HG02610 (cell line): ENCODE results near the gene DOCK1.

ENCODE experiments used
- ATAC-seq: cut with Tn5 transposase; IDR thresholded peaks from one replicate; pipeline ENCODE4 v1.9.1; 2021; ENCODE audit warnings: mild to moderate bottlenecking, moderate library complexity; ENCODE audit not compliant: unreplicated experiment

DOCK1 gene

DNA sequence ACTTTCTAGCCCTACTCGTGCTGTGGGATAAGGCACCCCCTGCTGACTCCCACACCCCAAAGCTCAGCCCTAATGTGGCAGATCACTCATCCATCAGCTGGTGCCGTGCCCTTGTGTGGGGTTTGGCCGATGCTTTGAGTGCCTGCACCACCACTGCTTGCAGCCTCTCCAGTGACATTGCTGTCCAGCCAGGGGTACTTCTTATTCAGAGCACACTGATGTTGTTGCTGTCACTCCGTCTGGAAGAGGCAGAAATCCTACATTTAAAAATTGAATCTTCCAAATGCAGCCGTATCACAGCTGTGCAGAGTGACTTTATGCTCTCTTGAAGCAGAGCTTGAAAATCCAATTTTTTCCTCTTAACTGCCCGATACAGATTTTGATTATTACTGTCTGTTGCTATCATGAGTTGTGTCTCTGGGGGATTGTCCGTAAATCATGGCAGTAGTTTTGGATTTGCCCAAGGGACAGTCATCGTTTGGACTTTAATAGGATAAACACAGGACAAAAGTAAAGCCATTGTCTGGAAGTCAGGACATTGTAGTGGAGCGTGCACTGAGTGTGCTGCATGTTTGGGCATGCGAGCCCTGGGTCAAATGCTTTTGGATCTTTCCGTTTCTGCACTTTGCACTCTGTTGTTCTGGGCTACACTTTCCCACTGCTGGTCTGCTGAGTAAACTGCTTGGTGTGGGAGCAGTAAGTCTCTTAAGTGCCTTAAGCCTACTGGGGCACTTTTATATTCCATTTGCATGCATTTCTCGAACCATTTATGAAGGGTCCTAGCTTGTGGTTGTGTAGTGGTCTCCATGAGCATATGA, 128.2 kb downstream of the DOCK1 start:
- no peak for ATAC-seq

DNA sequence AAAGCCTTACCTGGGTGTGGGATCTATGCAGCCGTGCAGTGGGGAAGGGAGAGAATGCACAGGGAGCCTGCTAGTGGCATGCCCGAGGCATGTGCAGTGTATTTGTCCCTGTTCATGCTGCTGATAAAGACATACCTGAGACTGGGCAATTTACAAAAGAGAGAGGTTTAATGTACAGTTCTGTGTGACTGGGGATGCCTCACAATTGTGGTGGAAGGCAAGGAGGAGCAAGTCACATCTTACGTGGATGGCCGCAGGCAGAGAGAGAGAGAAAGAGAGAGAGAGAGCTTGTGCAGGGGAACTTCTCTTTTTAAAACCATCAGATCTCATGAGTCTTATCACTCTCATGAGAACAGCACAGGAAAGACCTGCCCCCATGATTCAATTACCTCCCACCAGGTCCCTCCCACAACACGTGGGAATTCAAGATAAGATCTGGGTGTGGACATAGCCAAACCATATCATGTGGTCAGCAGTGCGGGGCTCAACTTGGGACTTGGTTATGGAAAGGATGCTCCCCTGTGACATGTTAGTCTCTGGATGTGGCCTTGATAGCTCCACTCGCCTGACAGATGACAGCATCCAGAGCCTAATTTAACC, 128.9 kb downstream of the DOCK1 start:
- ATAC-seq: no peak

DNA sequence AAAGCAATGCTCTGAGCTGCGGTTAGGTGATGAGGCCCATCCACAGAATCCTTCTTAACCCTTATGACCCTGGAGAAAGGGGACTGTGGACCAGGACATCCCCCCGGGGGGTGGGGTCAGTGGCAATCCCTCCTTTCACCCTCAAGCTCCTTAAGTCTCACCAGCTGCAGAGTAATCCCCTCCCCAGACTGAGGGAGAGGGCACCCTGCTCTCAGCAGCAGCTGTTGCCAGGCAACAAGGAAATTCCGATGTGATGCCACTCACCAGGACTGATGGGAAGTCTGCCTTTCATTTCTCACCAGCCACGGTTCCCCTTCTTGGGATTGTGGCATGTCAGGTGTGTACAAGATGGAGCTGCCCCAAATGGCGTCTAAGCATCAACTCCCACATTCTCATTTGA, 129.6 kb downstream of the DOCK1 start:
- ATAC-seq: no peak

DNA sequence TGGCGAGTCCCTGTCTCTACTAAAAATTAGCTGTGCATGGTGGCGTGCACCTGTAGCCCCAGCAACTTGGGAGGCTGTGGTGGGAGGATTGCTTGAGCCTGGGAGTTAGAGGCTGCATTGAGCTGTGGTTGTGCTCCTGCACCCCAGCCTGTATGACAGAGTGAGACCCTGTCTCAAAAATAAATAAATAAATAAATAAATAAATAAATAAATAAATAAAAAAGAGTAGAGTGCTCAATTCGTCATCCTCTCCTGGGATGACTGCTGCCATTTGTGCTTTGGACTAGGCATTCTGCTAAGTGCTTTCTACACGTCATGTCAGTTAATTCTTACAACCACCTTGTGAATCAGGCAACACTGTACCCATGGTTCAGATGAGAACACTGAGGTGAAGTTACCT, 130.6 kb downstream of the DOCK1 start:
- no peak for ATAC-seq

DNA sequence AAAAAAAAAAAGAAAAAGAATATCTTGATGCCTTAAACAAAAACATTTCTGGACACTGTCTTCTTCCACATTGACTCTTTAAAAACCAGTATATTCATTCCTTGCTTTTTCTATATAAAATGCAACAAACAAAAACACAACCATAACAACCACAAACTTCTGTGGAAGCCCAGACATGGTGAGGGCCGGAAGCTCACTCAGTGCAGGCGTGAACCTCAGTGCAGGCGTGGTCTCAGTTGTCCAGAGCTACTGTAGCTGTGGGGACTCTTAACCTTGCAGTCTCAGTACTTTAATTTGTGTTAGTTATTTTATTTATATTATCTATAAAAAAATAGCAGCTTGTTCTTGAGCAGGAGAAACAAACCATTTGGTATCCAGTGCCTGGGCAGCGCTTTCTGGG, 131.8 kb downstream of the DOCK1 start:
- no peak for ATAC-seq

DNA sequence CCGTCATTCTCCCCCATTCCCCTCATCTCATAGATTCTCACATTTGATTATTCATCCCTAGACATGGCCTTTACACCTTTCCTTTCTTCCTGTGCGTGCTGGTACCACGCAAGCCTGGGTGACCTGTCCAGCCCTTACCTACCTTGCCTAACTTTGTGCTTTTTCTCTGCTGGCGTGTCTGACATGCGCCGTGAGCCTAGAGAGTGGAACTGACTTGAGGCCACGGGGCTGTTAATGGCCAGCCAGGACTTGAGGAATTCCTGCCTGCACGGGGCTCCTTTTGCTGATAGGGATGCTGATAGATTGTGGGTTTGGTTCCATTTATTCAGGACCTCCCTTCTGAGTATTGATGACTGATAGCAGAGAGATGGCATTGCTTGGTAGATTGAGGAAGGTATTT, 134.2 kb downstream of the DOCK1 start:
- no peak for ATAC-seq

DNA sequence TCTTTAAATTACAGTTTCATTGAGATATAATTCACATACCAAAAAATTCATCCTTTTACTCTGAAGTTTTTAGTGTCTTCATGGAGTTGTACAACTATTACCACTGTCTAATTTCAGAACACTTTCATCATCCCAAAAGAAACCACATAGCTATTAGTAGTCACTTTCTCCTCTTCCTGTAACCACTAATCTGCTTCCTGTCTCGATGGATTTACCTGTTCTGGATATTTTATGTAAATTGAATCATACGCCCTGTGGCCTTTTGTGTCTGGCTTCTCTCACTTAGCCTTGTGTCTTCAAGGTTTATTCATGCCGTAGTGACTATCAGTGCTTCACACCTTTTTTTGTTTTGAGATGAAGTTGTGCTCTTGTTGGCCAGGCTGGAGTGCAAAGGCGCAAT, 135.5 kb downstream of the DOCK1 start:
- no peak for ATAC-seq

DNA sequence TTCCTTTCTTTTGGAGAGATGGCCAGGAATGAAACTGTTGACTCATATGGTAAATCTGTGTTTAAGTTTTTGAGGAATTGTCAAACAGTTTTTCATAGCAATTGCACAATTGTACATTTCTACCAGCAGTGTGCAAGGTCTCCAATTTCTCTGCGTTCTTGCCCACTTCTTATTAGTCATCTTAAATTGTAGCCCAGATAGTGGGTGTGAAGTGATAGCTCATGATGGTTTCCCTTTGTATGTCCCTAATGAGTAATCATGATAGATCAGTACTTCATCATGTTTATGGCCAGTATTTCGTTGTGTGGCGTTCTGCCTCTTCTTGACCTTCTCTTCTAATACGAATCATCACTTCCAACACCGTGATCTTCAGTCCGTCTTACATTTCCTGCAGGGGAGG, 136.3 kb downstream of the DOCK1 start:
- ATAC-seq: no peak

DNA sequence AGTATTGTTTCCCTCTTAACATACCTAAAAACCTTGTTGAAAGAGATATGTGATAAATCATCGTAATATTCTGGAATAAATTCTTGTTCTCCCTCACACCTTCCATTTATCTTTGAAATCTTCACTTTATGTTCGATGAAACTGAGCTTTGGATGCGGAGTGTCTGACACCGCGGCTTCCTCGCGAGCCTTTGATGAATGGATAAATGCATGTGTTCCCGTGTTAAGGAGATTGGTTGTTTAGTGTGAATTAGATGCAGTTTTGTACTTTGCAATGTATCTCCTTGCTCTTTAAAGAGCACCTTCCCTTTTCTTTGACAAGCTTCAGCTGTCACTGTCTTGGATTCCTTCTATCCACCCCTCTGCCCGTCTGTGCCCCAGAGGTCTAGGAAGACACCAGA, 138.1 kb downstream of the DOCK1 start:
- no peak for ATAC-seq

DNA sequence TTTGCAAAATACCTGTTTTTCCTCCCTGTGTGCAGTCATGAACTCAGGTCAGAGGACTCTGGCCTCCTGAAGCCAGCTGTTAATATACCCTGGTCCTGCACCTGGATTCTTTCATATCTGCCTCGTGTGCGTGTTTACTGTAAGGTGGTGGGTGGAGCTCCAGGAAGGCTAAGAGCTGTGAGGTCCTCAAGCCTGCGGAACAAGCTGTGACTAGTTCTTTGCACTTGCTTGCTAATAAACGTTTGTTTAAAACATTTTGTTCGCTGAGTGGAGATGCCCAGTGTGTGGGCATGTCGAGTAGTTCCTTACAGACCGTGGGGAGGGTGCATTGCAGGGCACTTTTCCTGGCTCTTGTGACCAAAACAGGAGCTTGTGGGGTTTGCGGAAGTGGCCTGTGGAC, 139.0 kb downstream of the DOCK1 start:
- no peak for ATAC-seq

DNA sequence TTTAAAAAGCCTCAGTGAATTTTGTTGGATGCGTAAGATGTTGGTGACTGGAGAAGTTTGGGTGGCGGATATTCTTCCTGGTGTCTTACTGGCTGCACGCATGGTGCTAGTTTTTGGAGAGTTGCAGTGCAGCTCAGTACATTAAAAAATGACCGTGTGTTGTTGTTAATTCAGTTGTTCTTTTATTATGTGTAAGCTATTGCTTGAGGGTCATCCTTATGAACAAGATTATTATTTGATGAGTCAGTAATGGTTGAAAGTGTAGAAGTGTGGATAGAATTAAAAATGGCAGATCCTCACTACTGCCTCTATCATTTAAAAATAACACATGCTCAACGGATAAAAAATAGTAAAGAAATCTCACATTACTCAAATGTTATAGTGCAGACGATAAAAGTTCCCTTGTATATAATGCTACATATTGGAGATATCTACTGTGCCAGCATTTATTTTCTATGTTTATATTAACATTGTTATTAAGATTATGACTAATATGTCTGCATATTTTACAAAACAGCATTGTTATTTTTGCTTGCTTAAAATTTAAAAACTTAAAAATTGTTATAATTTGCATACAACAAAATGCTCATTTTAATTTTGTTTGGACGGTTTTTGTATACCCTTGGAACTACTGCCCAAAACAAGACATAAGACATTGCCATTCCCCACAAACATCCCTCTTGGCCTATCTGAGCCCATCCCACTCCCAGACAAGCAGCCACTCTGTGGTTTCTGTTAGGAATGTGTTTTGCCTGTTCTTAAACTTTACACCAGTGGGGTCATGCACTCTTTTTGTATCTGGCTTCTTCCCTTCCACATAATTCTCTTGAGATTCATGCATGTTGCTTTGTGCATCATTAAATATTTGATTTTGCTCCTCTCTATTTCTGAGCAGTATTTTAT, 142.0 kb downstream of the DOCK1 start:
- no peak for ATAC-seq

DNA sequence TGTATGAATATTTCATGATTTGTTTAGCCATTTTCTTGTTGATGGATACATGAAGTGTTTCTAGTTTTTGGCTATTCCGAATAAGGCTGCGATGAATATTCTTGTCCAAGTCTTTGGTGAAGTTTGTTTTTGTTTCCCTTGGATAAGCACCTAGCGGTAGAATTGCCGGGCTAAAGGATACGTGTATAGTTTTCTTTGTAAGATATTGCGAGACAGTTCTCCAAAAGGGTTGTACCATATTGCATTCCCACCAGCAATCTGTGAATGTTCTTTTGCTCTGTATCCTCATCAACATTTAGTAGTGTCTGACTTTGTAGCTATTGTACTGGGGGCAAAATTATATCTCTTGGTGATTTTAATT, 142.6 kb downstream of the DOCK1 start:
- no peak for ATAC-seq

DNA sequence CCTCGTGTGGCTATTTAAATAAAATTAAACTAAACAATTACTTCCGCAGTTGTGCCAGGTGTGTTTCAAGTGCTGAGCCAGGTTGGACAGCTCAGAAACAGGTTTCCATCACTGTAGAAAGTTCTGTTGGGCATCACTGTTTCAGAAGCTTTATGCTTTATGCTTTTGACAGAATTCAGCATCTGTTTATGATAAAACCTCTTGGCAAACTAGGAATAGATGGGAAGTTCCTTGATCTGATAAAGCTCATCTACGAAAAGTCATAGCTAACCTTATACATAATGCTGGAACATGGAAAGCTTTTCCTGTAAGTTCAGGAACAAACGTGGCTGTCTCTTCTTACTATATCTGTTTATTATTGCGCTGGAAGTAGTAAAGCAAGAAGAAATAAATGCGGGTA, 143.4 kb downstream of the DOCK1 start:
- no peak for ATAC-seq

DNA sequence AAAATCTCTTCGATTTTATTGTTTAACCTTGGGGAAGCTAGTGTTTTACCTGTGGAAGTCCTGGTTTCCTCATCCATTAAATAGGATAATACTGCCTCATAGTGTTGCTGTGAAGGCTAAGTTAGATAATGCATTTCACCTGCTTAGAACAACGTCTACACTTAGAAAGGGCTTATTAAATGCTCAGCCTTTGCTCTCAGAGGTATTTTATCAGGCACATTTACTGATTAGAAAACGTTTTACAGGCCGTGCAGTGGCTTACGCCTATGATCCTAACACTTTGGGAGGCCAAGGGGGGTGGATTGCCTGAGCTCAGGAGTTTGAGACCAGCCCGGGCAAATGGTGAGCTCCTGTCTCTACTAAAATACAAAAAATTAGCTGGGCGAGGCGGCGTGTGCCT, 146.8 kb downstream of the DOCK1 start:
- ATAC-seq: no peak

DNA sequence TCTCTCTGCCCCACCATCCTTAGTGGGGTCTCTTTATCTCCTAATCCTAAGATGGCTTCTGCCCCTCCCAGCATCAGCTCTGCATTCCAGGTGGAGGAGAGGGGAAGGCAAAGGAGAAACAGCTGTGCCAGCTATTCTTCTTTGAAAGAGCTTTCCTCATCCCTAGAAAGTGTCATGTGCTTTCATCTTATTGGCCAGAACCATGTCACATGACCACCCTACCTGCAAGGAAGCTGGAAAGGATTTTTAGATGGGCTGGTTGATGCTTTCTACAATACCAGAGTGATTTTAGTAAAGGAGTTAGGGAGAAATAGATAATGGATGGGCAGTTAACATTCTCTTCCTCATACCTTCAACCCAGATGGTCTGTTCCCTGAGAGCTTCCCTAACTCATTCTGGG, 150.0 kb downstream of the DOCK1 start:
- no peak for ATAC-seq

DNA sequence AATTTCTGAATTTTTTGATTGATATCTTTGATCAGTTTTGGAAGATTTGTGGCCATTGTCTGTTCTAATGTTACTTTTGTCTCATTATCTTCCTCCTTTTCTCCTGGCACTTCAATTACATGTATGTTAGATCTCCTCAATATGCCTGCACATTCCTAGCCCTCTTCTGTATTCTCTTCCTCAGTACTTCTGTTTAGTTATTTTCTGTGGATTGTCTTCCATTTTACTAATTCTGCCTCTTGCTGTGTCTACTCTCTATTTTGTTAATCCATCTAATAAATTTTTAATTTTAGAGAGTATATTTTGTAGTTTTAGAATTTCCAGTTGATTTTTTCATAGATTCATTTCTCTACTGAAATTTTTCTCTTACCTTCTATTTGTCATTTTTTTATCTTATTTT, 154.1 kb downstream of the DOCK1 start:
- ATAC-seq: no peak

DNA sequence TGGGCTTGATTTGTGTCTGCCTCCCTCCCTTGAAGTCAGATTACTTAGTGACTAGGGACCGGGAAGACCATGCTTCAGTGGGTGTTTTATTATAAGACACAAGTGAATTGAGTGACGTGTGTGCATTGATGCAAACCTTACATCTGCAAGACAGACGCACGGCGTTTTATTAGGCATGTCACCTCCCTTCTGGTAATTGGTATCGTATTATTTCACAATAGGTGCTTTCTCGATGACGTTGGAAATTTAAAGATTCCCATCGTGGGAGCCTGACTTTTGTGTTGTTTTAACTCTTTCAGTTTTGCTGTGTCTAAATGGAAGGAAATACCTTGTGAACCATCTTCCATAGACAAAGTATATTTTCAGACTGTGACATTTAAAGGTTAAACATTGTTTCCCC, 158.5 kb downstream of the DOCK1 start:
- ATAC-seq: no peak

DNA sequence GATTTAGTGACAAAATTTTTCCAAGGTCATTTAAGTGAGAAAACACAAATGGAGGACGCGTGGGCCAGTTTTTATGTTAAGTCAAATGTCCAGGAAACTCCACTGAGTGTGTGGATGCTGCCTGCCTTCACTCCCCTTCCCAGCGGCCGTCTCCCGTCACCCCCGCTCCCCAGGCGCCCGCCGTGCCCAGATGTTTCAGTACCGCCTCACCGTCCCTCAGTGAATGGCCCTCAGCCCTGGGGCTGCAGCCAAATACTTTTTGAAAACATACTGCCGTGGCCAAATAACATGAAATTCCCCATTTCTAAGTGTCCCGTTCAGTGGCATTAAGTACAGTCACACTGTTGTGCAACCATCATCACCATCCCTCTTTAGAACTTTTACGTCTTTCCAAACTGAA, 159.2 kb downstream of the DOCK1 start:
- ATAC-seq: no peak

DNA sequence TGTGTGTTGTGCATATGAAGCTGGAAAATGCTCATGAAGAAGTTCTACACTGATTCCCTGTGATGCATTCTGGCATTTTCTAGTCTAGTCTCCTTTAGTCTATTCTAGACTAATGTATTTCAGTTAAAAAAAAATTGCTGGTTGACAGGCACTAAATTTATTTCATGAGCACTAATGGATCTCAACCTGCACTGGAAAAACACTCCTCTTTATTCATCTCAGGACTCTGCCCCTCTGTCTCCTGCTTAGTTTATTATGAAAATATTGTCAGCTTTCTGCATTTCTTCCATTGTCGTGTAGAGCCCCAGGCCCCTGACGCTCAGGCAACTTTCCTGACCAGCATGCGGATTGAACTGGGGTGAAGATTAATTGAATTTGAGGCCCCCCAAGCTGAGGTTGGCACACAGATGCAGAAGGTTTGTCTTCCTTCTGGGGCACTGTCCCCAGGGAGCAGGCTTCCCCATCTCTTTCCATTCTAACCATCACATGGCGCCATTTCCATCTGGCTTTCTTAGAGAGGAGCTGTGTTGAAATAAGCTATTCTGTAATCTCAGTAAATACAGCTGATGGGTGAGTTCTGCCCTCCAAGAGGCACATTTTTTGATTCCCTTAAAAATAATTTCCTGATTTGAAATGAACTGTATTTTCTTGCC, 162.4 kb downstream of the DOCK1 start:
- ATAC-seq: no peak

DNA sequence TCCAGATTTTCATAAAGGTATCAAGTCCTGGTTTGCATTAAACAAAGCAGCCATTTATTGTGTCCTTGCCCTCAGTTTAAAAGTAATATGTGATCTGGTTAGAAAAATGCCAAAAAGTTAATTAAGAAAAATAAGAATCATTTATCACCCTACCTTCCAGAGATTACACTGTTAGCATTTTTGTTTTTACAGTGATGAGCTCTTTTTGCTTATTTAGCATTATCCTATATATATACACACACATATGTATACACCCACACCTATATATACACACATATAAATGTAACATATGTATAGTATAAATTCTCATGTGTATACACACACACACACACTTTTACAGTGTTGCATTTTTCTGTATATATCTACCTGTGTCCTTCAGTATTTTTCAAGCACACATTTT, 163.3 kb downstream of the DOCK1 start:
- no peak for ATAC-seq

DNA sequence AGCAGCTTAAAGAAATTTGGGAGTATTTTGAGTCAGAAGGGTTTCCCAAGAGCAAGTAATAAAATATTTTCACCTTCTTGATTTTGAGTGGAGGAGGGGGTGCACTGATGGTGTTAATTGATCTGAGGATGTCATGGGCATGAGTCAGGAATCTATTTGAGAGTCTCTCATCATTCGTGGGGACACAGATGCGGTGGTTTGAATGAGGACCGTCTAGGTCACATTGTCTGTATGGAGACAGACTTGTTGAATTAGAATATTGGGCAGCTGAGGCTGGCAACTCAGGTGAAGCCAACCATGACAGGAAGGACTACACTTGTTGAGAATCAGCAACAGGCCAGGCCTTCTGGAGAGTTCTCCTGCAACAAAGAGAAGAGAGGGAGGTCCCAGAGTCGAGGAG, 164.2 kb downstream of the DOCK1 start:
- no peak for ATAC-seq
